Endodermal cell (in vitro differentiated cells): ENCODE measurements around the gene LRIT2. TPM values are rescaled to one million over a fixed set of nuclear protein-coding genes. Genes with fewer than 3 reads are reported as not detected.

Source experiments
- DNase-seq: peaks from one replicate; pipeline ENCODE4 v3.0.0-alpha.2; 2017
- H3K27ac ChIP-seq: 2 replicates; pipeline ENCODE4 v1.5.1; 2013; ENCODE audit warnings: mild to moderate bottlenecking, low read depth, low read length, moderate library complexity
- H3K27me3 ChIP-seq: 2 replicates; pipeline ENCODE4 v1.6.1; 2013; ENCODE audit warnings: mild to moderate bottlenecking, low read length, moderate library complexity; ENCODE audit not compliant: insufficient read depth, control insufficient read depth, poor library complexity, severe bottlenecking
- H3K36me3 ChIP-seq: 2 replicates; pipeline ENCODE4 v1.7.0; 2013; ENCODE audit warnings: mild to moderate bottlenecking, low read length, moderate library complexity; ENCODE audit not compliant: control insufficient read depth, insufficient read depth
- H3K4me1 ChIP-seq: one replicate; pipeline ENCODE4 v1.7.0; 2013; ENCODE audit warnings: low read length; ENCODE audit not compliant: control insufficient read depth, insufficient read depth
- H3K4me3 ChIP-seq: 2 replicates; pipeline ENCODE4 v1.5.1; 2013; ENCODE audit warnings: mild to moderate bottlenecking, low read length, moderate library complexity
- H3K9ac ChIP-seq: 2 replicates; pipeline ENCODE4 v1.6.1; 2013; ENCODE audit warnings: mild to moderate bottlenecking, low read length, moderate library complexity; ENCODE audit not compliant: poor library complexity, severe bottlenecking; ENCODE audit errors: extremely low read depth
- H3K9me3 ChIP-seq: 2 replicates; pipeline ENCODE4 v1.6.1; 2013; ENCODE audit warnings: mild to moderate bottlenecking, low read length, moderate library complexity; ENCODE audit not compliant: control insufficient read depth
- H3K27ac Mint-ChIP-seq: 2 replicates; pipeline ENCODE4 v1.8.0; 2020; ENCODE audit warnings: mixed read lengths
- H3K27me3 Mint-ChIP-seq: 2 replicates; pipeline ENCODE4 v1.8.0; 2021; ENCODE audit warnings: mild to moderate bottlenecking, mixed read lengths; ENCODE audit not compliant: insufficient read depth
- H3K36me3 Mint-ChIP-seq: 2 replicates; pipeline ENCODE4 v1.8.0; 2020; ENCODE audit warnings: low read depth, mixed read lengths
- H3K4me1 Mint-ChIP-seq: 2 replicates; pipeline ENCODE4 v1.8.0; 2020; ENCODE audit warnings: mixed read lengths
- H3K4me3 Mint-ChIP-seq: 2 replicates; pipeline ENCODE4 v1.8.0; 2020; ENCODE audit warnings: mild to moderate bottlenecking, moderate library complexity, mixed read lengths
- H3K9me3 Mint-ChIP-seq: 2 replicates; pipeline ENCODE4 v1.8.0; 2020; ENCODE audit warnings: mild to moderate bottlenecking, mixed read lengths
- CTCF ChIP-seq: fragments of 200-600 bp; sonication (generic); conservative IDR thresholded peaks from 2 replicates; pipeline ENCODE4 v1.5.0; 2021; ENCODE audit warnings: antibody characterized with exemption, mild to moderate bottlenecking
- WGBS, 2 experiments: methylation state at CpG; one replicate each; pipeline versions ENCODE4 v1.1.5 to v1.1.7; 2013; ENCODE audit warnings: missing lambda C conversion rate in 2 of 2, mixed read lengths in 1 of 2; ENCODE audit not compliant: insufficient coverage in 1 of 2, insufficient read length in 1 of 2; 5-methylcytosine and 5-hydroxymethylcytosine counted together
- total RNA-seq, 2 donors: library from RNA; stranded (reverse); fragmentation: NEBNext Ultra II Directional in 1 of 2; extraction: Animal tissue kit (Norgen Biotek cat#: 25700) in 1 of 2; gene quantifications; 2 replicates in 1 of 2; 3 replicates in 1 of 2; pipeline ENCODE4 v1.2.1, GENCODE V29; 2021

LRIT2 gene
- total RNA-seq, 2 donors from 2014 or later: not detected

- H3K36me3 Mint-ChIP-seq: no peaks in the 10 kb centered on the region
- H3K4me3 ChIP-seq: no peak overlapping the region
- H3K27me3 ChIP-seq: peaks cover 13% of the 10 kb centered on the region
- no peak overlapping the region for H3K27ac Mint-ChIP-seq
- H3K27me3 Mint-ChIP-seq: peaks cover 4% of the 10 kb centered on the region
- no peak overlapping the region for H3K4me3 Mint-ChIP-seq
- H3K4me1 Mint-ChIP-seq: no peaks in the 10 kb centered on the region
- H3K9me3 Mint-ChIP-seq: no peaks in the 10 kb centered on the region
- no peaks in the 10 kb centered on the region for H3K36me3 ChIP-seq
- no peak overlapping the region for H3K9ac ChIP-seq
- 71 to 84% methylated on average over 5 to 6 of the region's 6 CpGs for WGBS, 2 experiments
- peak; percentile 3 for DNase-seq
- no peak for TF ChIP-seq CTCF
- no peaks in the 10 kb centered on the region for H3K9me3 ChIP-seq
- H3K4me1 ChIP-seq: no peaks in the 10 kb centered on the region
- no peak overlapping the region for H3K27ac ChIP-seq
Observed at GRCh38 chr10:84205853-84206525, 19.4 kb downstream of the LRIT2 start.

- peak; percentile 90 for TF ChIP-seq CTCF
- H3K27ac ChIP-seq: no peak overlapping the region
- peaks cover 13% of the 10 kb centered on the region for H3K27me3 ChIP-seq
- H3K36me3 ChIP-seq: no peaks in the 10 kb centered on the region
- Mint-ChIP-seq H3K4me3 (no peak overlapping the region), H3K27ac (no peak overlapping the region), H3K4me1 (no peaks in the 10 kb centered on the region), H3K9me3 (no peaks in the 10 kb centered on the region), H3K27me3 (peaks cover 4% of the 10 kb centered on the region), H3K36me3 (no peaks in the 10 kb centered on the region)
- H3K4me1 ChIP-seq: no peaks in the 10 kb centered on the region
- no peak overlapping the region for H3K4me3 ChIP-seq
- peak; percentile 94 for DNase-seq
- H3K9ac ChIP-seq: no peak overlapping the region
- 40 to 43% methylated on average over 5 to 7 of the region's 8 CpGs for WGBS, 2 experiments
- no peaks in the 10 kb centered on the region for H3K9me3 ChIP-seq
Observed at GRCh38 chr10:84205049-84205852, 20.1 kb downstream of the LRIT2 start.

GRCh38 chr10:84204610-84205009 is 20.7 kb downstream of the LRIT2 start:
- no peaks in the 10 kb centered on the region for H3K9me3 ChIP-seq
- Mint-ChIP-seq H3K27ac (no peak overlapping the region), H3K4me3 (no peak overlapping the region), H3K4me1 (no peaks in the 10 kb centered on the region), H3K27me3 (peaks cover 7% of the 10 kb centered on the region), H3K9me3 (no peaks in the 10 kb centered on the region), H3K36me3 (no peaks in the 10 kb centered on the region)
- H3K27me3 ChIP-seq: peaks cover 14% of the 10 kb centered on the region
- no peak for TF ChIP-seq CTCF
- H3K27ac ChIP-seq: no peak overlapping the region
- H3K36me3 ChIP-seq: no peaks in the 10 kb centered on the region
- peak; percentile 22 for DNase-seq
- H3K4me1 ChIP-seq: no peaks in the 10 kb centered on the region
- no peak overlapping the region for H3K4me3 ChIP-seq
- 85 to 86% methylated on average over 3 to 4 of the region's 4 CpGs for WGBS, 2 experiments
- H3K9ac ChIP-seq: no peak overlapping the region
